ENCODE measurements around the gene LGALSL. TPM values are rescaled to one million over a fixed set of nuclear protein-coding genes. Genes with fewer than 3 reads are reported as not detected.

LGALSL gene
- 1.7 TPM for total RNA-seq
- polyA plus RNA-seq: 12.8 TPM
- long read RNA-seq, donor 1: 0 reads
- long read RNA-seq, donor 2, partial matches to known transcripts: 0 of 1 reads
- long read RNA-seq, donor 2, other reads (novel, unspliced or antisense): 0 of 1 reads
- long read RNA-seq, donor 3, partial matches to known transcripts: 0 of 1 reads
- long read RNA-seq, donor 3, other reads (novel, unspliced or antisense): 0 of 1 reads
- long read RNA-seq, donor 4, partial matches to known transcripts: 0 of 1 reads
- long read RNA-seq, donor 4, other reads (novel, unspliced or antisense): 0 of 1 reads
- long read RNA-seq, donor 5, partial matches to known transcripts: 0 of 1 reads
- long read RNA-seq, donor 5, other reads (novel, unspliced or antisense): 0 of 1 reads
- long read RNA-seq, donor 6, partial matches to known transcripts: 0 of 1 reads
- long read RNA-seq, donor 6, other reads (novel, unspliced or antisense): 0 of 1 reads
- long read RNA-seq, donor 7: 0 reads
- long read RNA-seq, donor 8: 0 reads
- long read RNA-seq, donor 9: 0 reads
- long read RNA-seq, donor 10, partial matches to known transcripts: 0 of 1 reads
- long read RNA-seq, donor 10, other reads (novel, unspliced or antisense): 0 of 1 reads

DNA sequence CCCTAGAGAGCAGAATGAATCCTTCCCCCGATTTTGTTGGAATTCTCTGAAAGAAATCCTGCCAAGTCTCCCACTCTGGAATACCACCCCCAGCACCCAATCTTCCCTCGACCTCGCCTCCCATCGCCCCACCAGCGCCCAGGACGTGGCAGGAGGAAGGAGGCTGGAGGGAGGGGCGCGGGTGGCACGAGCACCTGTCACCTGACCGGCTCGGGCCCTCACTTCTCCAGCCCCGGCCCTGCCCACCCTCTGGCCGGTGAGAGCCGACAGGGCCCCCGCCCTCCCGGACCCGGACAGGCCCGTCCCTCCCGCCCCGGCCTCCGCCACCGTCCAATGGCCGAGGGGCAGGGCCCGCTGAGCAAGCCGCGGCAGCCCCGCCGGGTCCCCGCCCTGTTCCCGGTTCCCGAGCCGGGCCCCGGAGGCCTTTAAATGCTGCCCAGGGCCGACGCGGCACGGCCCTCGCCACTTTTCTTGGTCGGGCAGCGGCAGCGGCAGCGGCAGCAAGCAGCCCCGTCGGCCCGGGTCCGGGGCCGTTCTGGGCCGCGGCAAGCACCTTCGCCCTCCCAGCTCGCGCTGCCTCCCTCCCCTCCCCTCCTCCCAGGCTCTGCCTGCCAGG, at the start of gene LGALSL:
LGALSL (plus strand) TSS at position 393 of the 616 bp plus-strand sequence. CDS start 384 bp downstream, outside the sequence.
- Histone ChIP-seq H3K4me1 (ENCODE audit: control insufficient read depth in 2 of 2, insufficient read depth in 2 of 2, low read length in 2 of 2) (peaks cover 3 to 11% of the 10 kb centered on the region in 2 donors), H3K4me3 (ENCODE audit: low read length in 2 of 2) (peak within 1 kb of the TSS; percentile 39 to 83), H3K27me3 (ENCODE audit: control insufficient read depth in 2 of 2, insufficient read depth in 1 of 2, low read length in 1 of 2) (peaks cover 11 to 57% of the 10 kb centered on the region in 2 donors), H3K9me3 (ENCODE audit: control insufficient read depth in 2 of 2, insufficient read depth in 1 of 2, low read length in 1 of 2) (peaks cover 0 to 4% of the 10 kb centered on the region in 2 donors), H3K36me3 (ENCODE audit: control insufficient read depth in 2 of 2, insufficient read depth in 2 of 2, low read length in 1 of 2) (no peaks in the 10 kb centered on the region), H3K27ac (ENCODE audit: low read depth in 1 of 2, low read length in 1 of 2) (peak within 1 kb of the TSS; percentile 38 to 84)
- DNase-seq (ENCODE audit: low read depth in 6 of 9, low spot score in 9 of 9): peak in 5 of 9 donors; percentile 13 to 56 (median 26)
- under 1% methylated on average over 52 of the region's 52 CpGs for WGBS

DNA sequence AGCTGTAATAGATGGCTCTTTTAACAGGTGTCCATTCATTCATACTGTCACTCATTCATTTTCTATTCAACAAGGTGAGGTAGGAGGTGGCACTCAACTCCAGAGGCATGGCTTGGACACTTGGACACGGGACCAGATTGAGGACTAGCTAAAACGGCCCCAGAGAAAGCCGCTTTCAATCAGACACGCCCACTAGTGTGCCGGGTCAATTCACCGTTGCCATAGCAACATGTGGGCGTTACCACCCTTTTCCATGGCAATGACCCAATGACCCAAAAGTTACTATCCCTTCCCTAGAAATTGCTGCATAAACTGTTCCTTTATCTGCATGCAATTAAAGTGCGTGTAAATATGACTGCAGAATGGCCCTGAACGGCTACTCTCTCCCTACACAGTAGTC, 49.2 kb upstream of the LGALSL start:
- Histone ChIP-seq H3K9me3 (ENCODE audit: control insufficient read depth in 2 of 2, insufficient read depth in 1 of 2, low read length in 1 of 2) (peaks cover 0 to 3% of the 10 kb centered on the region in 2 donors), H3K4me1 (ENCODE audit: control insufficient read depth in 2 of 2, insufficient read depth in 2 of 2, low read length in 2 of 2) (peaks cover 0 to 15% of the 10 kb centered on the region in 2 donors), H3K36me3 (ENCODE audit: control insufficient read depth in 2 of 2, insufficient read depth in 2 of 2, low read length in 1 of 2) (no peaks in the 10 kb centered on the region), H3K4me3 (ENCODE audit: low read length in 2 of 2) (no peak overlapping the region), H3K27ac (ENCODE audit: low read depth in 1 of 2, low read length in 1 of 2) (no peak overlapping the region), H3K27me3 (ENCODE audit: control insufficient read depth in 2 of 2, insufficient read depth in 1 of 2, low read length in 1 of 2) (no peaks in the 10 kb centered on the region)
- 91% methylated on average over 9 of the region's 9 CpGs for whole genome bisulfite sequencing
- no peak for DNase-seq (ENCODE audit: low read depth in 6 of 9, low spot score in 9 of 9)

DNA sequence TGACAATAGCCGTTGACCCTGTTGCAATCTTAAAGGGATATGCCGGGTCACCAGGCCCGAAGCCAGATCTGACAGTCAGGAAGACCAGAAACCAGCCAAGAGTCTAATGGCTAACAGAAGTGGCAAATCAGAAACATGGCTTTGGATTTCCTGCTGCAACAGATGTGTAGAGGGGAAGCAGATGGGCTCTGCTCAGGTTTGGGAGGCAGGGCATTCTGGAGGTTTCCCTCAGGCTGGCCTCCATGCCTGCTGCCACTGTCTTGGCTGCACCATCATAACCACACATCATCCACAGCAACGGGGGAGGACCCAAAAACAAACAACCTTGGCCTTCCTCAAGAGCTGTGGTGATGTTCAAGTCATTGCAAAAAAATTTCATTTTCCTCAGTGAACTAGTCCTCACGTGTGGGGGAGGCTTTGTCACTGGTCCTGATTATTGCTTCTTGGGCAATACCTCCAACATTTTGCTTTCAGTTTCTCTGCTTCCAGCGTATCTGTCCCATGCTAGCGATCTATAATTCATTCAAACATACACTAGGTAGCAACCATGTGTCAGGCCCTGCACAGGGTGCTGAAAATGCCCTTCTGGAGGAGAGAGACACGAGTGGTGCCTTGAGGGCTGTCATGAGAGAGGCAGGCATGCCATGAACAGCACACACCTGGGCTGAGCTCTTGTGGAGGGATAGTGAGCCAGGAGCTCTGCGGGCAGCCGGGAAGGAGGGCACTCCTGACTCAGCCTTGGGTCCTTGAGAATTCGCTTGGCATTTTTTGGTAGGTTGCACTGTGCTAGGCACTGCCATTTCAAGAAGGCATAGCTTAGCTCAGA, 48.2 kb upstream of the LGALSL start:
- peaks cover 0 to 3% of the 10 kb centered on the region in 2 donors for H3K9me3 ChIP-seq (ENCODE audit: control insufficient read depth in 2 of 2, insufficient read depth in 1 of 2, low read length in 1 of 2)
- H3K27me3 ChIP-seq (ENCODE audit: control insufficient read depth in 2 of 2, insufficient read depth in 1 of 2, low read length in 1 of 2): no peaks in the 10 kb centered on the region
- 94% methylated on average over 11 of the region's 11 CpGs for WGBS
- no peak overlapping the region for H3K27ac ChIP-seq (ENCODE audit: low read depth in 1 of 2, low read length in 1 of 2)
- H3K4me3 ChIP-seq (ENCODE audit: low read length in 2 of 2): no peak overlapping the region
- H3K4me1 ChIP-seq (ENCODE audit: control insufficient read depth in 2 of 2, insufficient read depth in 2 of 2, low read length in 2 of 2): peaks cover 0 to 15% of the 10 kb centered on the region in 2 donors
- H3K36me3 ChIP-seq (ENCODE audit: control insufficient read depth in 2 of 2, insufficient read depth in 2 of 2, low read length in 1 of 2): no peaks in the 10 kb centered on the region
- DNase-seq (ENCODE audit: low read depth in 6 of 9, low spot score in 9 of 9): no peak

DNA sequence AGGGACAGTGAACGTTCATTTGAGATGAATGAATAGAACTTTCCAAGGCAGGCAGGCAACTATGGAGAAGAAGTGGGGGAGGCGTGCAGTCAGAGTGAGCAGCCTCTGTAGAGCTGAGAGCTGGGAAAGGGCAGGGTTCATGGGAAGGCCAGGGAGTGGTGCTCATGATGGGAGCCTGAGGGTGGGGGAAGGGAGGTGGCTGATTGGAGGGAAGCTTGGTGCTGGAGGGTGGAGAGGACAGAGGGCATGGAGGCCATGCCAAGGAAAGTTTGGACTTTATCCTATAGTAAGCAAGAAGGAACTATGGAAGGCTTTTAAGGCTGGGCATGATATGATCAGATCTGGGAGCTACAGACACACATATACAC, 47.6 kb upstream of the LGALSL start:
- WGBS: over 99% methylated on average over 2 of the region's 2 CpGs
- peaks cover 0 to 11% of the 10 kb centered on the region in 2 donors for H3K4me1 ChIP-seq (ENCODE audit: control insufficient read depth in 2 of 2, insufficient read depth in 2 of 2, low read length in 2 of 2)

DNA sequence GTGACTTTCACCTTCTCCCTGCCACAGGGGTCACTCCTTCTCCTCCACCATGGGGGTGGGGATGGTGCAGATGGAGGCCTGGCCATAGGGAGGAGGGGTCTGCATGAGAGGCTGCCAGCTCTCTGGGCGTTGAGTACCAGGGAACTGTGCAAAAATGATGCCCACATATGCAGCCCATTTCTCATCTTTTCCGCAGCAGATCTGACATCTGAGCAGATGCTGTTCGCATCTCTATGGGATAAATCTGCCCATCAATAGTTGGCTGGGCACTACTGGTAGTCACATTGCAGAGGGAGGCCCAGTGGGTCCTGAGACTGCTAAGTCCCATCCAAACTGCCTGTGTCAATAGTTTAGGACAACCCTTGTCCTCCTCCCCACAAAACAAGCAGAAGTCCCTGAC, 45.9 kb upstream of the LGALSL start:
- H3K36me3 ChIP-seq (ENCODE audit: control insufficient read depth in 2 of 2, insufficient read depth in 2 of 2, low read length in 1 of 2): no peaks in the 10 kb centered on the region
- DNase-seq (ENCODE audit: low read depth in 6 of 9, low spot score in 9 of 9): no peak
- H3K4me1 ChIP-seq (ENCODE audit: control insufficient read depth in 2 of 2, insufficient read depth in 2 of 2, low read length in 2 of 2): peaks cover 0 to 8% of the 10 kb centered on the region in 2 donors
- peaks cover 0 to 3% of the 10 kb centered on the region in 2 donors for H3K9me3 ChIP-seq (ENCODE audit: control insufficient read depth in 2 of 2, insufficient read depth in 1 of 2, low read length in 1 of 2)
- 98% methylated on average over 3 of the region's 3 CpGs for whole genome bisulfite sequencing
- H3K4me3 ChIP-seq (ENCODE audit: low read length in 2 of 2): no peak overlapping the region
- no peak overlapping the region for H3K27ac ChIP-seq (ENCODE audit: low read depth in 1 of 2, low read length in 1 of 2)
- H3K27me3 ChIP-seq (ENCODE audit: control insufficient read depth in 2 of 2, insufficient read depth in 1 of 2, low read length in 1 of 2): no peaks in the 10 kb centered on the region

More for the DNA sequence above, 47.6 kb upstream of the LGALSL start:
- Histone ChIP-seq H3K27me3 (ENCODE audit: control insufficient read depth in 2 of 2, insufficient read depth in 1 of 2, low read length in 1 of 2) (no peaks in the 10 kb centered on the region), H3K36me3 (ENCODE audit: control insufficient read depth in 2 of 2, insufficient read depth in 2 of 2, low read length in 1 of 2) (no peaks in the 10 kb centered on the region), H3K9me3 (ENCODE audit: control insufficient read depth in 2 of 2, insufficient read depth in 1 of 2, low read length in 1 of 2) (peaks cover 0 to 3% of the 10 kb centered on the region in 2 donors), H3K27ac (ENCODE audit: low read depth in 1 of 2, low read length in 1 of 2) (no peak overlapping the region), H3K4me3 (ENCODE audit: low read length in 2 of 2) (no peak overlapping the region)
- no peak for DNase-seq (ENCODE audit: low read depth in 6 of 9, low spot score in 9 of 9)

DNA sequence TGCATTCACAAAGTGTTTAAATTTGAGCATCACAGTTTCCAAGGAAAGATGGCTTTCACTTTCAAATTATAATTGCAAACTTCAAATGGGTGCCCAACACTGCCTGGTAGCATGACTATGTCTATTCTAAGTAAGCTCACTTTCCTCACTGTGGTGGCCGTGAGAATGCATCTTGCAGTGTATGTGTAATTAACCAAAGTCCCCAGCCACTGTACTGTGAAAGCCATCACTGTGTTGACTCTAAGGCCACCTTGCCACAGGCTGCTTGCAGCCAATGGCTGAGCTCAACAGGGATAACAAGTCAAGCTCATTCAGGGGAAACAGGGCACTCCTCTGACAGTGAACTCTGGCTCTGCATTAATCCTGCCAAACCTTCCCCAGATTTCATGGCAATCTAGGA, 43.3 kb upstream of the LGALSL start:
- 94% methylated on average over 1 of the region's 1 CpG for WGBS
- DNase-seq (ENCODE audit: low read depth in 6 of 9, low spot score in 9 of 9): no peak

DNA sequence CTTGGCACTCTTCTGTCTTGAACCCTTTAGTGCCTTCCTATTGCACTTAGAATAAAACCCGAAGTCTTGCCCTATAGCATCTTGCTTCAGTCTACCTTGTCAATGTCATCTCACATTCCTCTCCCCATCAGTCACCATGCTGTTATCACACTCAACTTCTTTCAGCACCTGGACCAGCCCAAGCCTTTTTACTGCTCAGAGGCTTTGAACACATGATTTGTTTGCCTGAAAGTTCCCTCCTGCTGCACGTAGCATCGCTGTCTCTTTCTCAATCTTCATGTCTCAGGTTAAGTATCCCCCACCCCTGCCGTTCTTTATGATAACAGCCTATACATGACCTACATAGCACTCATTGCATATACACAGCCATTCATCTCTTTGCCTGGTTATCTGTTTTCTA, 41.3 kb upstream of the LGALSL start:
- H3K4me3 ChIP-seq (ENCODE audit: low read length in 2 of 2): no peak overlapping the region
- no peaks in the 10 kb centered on the region for H3K36me3 ChIP-seq (ENCODE audit: control insufficient read depth in 2 of 2, insufficient read depth in 2 of 2, low read length in 1 of 2)
- 97% methylated on average over 4 of the region's 4 CpGs for WGBS
- H3K9me3 ChIP-seq (ENCODE audit: control insufficient read depth in 2 of 2, insufficient read depth in 1 of 2, low read length in 1 of 2): no peaks in the 10 kb centered on the region
- no peak for DNase-seq (ENCODE audit: low read depth in 6 of 9, low spot score in 9 of 9)
- no peak overlapping the region for H3K27ac ChIP-seq (ENCODE audit: low read depth in 1 of 2, low read length in 1 of 2)
- no peaks in the 10 kb centered on the region for H3K4me1 ChIP-seq (ENCODE audit: control insufficient read depth in 2 of 2, insufficient read depth in 2 of 2, low read length in 2 of 2)
- no peaks in the 10 kb centered on the region for H3K27me3 ChIP-seq (ENCODE audit: control insufficient read depth in 2 of 2, insufficient read depth in 1 of 2, low read length in 1 of 2)

More for the DNA sequence above, 43.3 kb upstream of the LGALSL start:
- Histone ChIP-seq H3K27ac (ENCODE audit: low read depth in 1 of 2, low read length in 1 of 2) (no peak overlapping the region), H3K36me3 (ENCODE audit: control insufficient read depth in 2 of 2, insufficient read depth in 2 of 2, low read length in 1 of 2) (no peaks in the 10 kb centered on the region), H3K4me3 (ENCODE audit: low read length in 2 of 2) (no peak overlapping the region), H3K4me1 (ENCODE audit: control insufficient read depth in 2 of 2, insufficient read depth in 2 of 2, low read length in 2 of 2) (no peaks in the 10 kb centered on the region), H3K9me3 (ENCODE audit: control insufficient read depth in 2 of 2, insufficient read depth in 1 of 2, low read length in 1 of 2) (peaks cover 0 to 3% of the 10 kb centered on the region in 2 donors), H3K27me3 (ENCODE audit: control insufficient read depth in 2 of 2, insufficient read depth in 1 of 2, low read length in 1 of 2) (no peaks in the 10 kb centered on the region)

DNA sequence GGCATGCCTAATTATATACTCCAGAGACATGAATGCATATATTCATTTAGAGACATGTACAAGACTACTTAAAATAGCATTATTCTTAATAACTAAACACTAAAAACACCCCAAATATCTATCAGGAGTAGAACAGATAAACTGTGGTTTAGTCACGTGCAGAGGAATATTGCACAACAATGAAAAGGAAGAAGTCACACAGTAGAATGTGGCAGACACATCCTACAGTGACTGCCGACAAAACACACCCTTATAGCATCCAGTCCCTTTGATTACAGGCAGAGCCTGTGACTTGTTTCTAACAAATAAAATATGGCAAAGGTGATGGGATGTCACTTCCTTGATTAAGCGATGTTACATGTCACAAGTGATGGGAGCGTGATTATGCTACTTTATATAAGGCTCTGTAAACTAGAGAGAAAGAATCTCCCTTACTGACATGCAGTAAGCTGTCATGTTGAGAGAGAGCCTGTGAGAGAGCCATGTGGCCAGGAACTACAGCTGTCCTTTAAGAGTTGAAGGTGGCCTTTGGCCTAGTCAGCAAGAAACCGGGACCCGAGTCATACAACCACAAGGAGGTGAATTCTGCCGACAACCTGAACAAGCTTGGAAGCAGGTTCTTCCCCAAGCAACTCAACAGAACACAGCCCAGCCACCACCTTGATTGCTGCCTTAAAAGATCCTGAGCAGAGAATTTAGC, 39.1 kb upstream of the LGALSL start:
- 98% methylated on average over 7 of the region's 7 CpGs for WGBS
- DNase-seq (ENCODE audit: low read depth in 6 of 9, low spot score in 9 of 9): no peak
- Histone ChIP-seq H3K4me3 (ENCODE audit: low read length in 2 of 2) (no peak overlapping the region), H3K27ac (ENCODE audit: low read depth in 1 of 2, low read length in 1 of 2) (no peak overlapping the region), H3K9me3 (ENCODE audit: control insufficient read depth in 2 of 2, insufficient read depth in 1 of 2, low read length in 1 of 2) (no peaks in the 10 kb centered on the region), H3K36me3 (ENCODE audit: control insufficient read depth in 2 of 2, insufficient read depth in 2 of 2, low read length in 1 of 2) (no peaks in the 10 kb centered on the region), H3K27me3 (ENCODE audit: control insufficient read depth in 2 of 2, insufficient read depth in 1 of 2, low read length in 1 of 2) (no peaks in the 10 kb centered on the region), H3K4me1 (ENCODE audit: control insufficient read depth in 2 of 2, insufficient read depth in 2 of 2, low read length in 2 of 2) (no peaks in the 10 kb centered on the region)

Measured in thymus (tissue), 14 donors.